ENCODE data around the gene AGAP2. TPM values are rescaled to one million over a fixed set of nuclear protein-coding genes. Genes with fewer than 3 reads are reported as not detected.
"Not testable (repeated sequence)": the region's sequence is repeated elsewhere in the genome, so short reads cannot be mapped to it uniquely, and the experiment has no call there.

Gene AGAP2
- total RNA-seq, 1 experiment from 2014 or later = 11.3 TPM

DNA sequence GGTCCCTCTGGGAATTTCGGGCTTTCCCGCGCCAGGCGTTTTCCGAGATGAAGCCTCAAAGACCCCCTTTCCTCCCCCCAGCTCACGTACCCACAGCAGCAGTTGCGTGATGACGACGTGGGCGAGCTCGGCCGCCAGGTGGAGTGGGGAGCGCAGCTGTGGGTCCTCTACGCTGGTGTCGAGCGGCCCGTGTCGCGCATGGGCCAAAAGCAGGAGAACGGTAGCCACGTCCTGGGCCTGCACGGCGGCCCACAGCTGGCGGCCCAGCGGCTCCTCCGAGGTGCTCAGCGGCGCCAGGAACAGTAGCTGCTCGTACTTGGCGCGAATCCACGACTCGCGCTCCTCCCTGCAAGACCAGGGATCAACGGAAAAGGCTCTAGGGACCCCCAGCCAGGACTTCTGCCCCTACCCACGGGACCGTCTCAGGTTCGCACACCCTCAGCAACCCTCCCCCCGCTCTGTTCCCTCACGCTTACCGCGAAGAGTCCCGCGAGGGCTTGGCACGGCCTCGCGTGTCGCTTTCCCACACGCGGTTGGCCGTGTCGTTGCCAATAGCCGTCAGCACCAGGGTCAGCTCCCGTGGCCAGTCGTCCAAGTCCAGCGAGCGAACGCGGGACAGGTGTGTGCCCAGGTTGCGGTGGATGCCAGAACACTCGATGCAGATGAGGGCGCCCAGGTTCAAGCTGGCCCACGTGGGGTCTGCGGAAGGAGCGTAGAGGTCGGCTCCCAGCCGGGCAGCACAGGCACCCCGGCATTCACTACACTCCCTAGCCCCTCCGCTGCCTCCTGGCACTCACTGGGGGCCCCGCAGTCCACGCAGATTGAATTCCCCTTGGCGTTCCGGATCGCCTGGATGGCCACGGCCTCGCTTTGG is 11.4 kb downstream of the AGAP2 start:
- DNase-seq (ENCODE audit: low spot score) = peak; percentile 38
- in situ Hi-C loops (cut with HindIII; ENCODE audit: low sequenced_read_pairs) = no loop called here

DNA sequence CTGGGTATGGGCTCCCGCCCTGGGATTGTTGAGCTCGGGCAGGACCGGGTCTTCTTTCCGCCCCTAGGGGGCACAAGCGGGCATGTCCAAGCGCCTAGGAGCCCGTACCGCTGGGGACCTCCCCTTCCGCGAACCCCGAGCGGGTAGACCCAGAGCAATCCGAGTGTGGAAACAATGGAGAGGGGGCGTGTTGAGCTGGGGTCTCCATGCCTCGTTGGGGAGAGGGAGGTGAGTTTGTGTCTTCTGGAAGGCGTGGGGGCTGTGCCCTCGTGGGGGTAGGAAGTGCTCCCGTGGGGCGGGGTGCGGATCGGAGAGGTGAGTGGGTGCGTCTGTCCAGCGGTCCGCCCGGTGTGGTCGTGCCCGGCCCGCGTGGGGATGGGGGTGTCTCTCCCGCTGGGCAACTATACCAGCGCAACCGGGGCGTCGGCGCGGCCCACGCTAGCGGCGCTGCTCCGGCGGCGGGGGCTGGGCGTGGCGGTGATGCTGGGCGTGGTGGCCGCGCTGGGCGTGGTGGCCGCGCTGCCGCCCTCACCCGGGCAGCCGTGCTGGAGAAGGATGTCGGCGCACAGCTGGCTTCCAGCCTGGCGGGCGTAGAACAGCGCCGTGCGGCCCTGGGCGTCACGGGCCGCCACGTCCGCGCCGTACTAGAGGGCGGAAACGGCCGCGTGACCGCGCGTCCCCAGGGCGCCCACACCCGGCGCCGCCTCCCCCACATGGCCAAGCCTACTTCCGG is 12.2 kb downstream of the AGAP2 start:
- in situ Hi-C loops (cut with HindIII; ENCODE audit: low sequenced_read_pairs) = no loop called here
- DNase-seq (ENCODE audit: low spot score) = peak; percentile 64

DNA sequence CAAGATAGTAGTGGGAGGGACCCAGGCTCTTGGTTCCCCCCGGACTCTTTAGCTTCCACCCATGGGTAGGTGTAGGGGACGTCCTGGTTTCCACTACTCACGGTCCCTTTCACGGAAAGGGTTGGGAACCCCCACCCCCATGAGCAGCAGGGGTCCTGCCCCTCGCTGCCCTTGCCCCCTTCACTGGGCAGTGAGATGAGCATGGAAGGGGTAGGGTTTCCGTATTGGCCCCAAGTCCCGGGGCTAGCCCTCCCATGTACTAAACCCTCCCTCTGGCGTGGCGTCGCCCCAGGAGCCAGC is 12.7 kb downstream of the AGAP2 start:
- in situ Hi-C loops (cut with HindIII; ENCODE audit: low sequenced_read_pairs) = no loop called here
- DNase-seq (ENCODE audit: low spot score) = no peak

- in situ Hi-C loops (cut with HindIII; ENCODE audit: low sequenced_read_pairs) = no loop called here
- no peak for DNase-seq (ENCODE audit: low spot score)
Observed at GRCh38 chr12:57724936-57725740, 13.4 kb downstream of the AGAP2 start.

DNA sequence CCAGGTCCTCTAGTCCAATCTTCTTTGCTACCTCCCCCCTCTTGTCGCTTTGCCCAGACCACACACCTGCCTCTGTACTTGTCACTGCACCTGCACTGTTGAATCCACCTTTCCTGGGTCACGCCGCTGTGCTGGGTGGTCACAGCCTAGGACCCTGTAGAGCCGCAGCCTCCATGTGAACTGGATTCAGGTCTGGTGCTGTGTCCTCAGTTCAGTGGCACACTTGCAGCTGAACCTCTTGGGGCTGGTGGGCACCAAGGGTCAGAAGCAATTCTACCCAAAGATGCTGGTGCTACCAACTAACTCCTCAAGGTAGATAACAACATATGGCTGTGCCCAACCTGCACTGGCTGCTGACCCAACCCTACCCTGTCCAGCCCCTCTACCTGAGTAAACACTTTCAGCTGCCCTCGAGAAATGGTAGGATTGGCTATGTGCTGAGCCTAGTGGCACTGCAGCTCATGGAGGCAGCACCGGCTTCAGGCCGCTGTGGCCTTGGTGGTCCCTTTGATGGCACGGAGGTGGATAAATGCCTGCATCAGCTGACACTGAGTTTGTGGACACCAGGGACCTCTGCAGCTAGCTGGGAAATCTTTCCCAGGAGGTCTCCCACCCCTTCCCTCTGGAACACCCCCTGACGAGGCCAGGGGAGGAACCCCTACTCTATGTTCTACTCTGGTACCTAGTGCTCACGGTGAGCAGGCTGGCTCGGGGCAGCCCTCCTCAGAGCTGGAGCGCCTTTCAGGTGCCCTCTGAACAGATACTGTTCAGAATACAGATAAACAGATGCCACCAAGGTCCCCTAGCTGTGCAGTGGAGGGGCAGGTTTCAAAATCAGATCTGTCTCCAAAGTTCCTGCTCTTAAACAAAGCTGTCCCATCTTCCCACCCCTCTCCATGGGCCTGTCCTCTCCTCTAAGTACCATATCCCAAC is 14.3 kb downstream of the AGAP2 start:
- DNase-seq (ENCODE audit: low spot score) = no peak
- in situ Hi-C loops (cut with HindIII; ENCODE audit: low sequenced_read_pairs) = no loop called here

DNA sequence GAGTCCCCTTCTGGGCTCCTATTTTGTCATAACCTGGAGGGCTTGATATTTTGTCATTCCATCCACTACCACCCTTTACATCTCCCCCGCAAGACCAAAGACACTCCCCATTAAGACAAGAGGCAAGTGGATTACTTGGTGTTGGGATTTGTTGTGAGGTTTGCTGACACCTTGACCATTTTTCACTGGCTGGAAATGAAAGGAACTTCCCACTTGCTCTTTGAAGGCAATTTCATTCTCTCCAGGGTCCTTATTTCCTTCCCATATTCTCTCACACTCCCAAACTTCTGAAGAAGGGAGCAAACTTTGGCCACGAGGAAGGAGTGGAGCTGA is 14.9 kb downstream of the AGAP2 start:
- in situ Hi-C loops (cut with HindIII; ENCODE audit: low sequenced_read_pairs) = no loop called here

GRCh38 chr12:57722716-57723629 is 15.6 kb downstream of the AGAP2 start:
- in situ Hi-C loops (cut with HindIII; ENCODE audit: low sequenced_read_pairs) = no loop called here
- peak; percentile 38 for DNase-seq (ENCODE audit: low spot score)

More for the DNA sequence above, 14.9 kb downstream of the AGAP2 start:
- DNase-seq (ENCODE audit: low spot score) = peak; percentile 18

- DNase-seq (ENCODE audit: low spot score); in situ Hi-C loops (cut with HindIII; ENCODE audit: low sequenced_read_pairs): not testable (repeated sequence)
Observed at GRCh38 chr12:57721846-57722608, 16.5 kb downstream of the AGAP2 start.

DNA sequence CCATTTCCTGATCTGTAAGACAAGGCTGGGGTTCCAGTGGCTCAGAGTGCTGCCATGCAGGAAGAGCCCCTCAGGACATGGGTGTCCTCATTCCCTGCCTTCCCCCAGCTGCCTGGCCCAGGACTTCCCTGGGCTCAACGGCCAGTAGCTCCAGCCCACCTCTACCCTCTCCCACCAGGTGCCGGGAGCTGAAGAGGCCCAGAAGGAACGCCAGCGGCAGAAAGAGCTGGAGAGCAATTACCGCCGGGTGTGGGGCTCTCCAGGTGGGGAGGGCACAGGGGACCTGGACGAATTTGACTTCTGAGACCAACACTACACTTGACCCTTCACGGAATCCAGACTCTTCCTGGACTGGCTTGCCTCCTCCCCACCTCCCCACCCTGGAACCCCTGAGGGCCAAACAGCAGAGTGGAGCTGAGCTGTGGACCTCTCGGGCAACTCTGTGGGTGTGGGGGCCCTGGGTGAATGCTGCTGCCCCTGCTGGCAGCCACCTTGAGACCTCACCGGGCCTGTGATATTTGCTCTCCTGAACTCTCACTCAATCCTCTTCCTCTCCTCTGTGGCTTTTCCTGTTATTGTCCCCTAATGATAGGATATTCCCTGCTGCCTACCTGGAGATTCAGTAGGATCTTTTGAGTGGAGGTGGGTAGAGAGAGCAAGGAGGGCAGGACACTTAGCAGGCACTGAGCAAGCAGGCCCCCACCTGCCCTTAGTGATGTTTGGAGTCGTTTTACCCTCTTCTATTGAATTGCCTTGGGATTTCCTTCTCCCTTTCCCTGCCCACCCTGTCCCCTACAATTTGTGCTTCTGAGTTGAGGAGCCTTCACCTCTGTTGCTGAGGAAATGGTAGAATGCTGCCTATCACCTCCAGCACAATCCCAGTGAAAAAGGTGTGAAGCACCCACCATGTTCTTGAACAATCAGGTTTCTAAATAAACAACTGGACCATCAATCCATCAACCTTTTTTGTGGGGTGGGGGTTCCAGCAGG is 17.6 kb downstream of the AGAP2 start:
- DNase-seq (ENCODE audit: low spot score) = no peak
- in situ Hi-C loops (cut with HindIII; ENCODE audit: low sequenced_read_pairs) = no loop called here

DNA sequence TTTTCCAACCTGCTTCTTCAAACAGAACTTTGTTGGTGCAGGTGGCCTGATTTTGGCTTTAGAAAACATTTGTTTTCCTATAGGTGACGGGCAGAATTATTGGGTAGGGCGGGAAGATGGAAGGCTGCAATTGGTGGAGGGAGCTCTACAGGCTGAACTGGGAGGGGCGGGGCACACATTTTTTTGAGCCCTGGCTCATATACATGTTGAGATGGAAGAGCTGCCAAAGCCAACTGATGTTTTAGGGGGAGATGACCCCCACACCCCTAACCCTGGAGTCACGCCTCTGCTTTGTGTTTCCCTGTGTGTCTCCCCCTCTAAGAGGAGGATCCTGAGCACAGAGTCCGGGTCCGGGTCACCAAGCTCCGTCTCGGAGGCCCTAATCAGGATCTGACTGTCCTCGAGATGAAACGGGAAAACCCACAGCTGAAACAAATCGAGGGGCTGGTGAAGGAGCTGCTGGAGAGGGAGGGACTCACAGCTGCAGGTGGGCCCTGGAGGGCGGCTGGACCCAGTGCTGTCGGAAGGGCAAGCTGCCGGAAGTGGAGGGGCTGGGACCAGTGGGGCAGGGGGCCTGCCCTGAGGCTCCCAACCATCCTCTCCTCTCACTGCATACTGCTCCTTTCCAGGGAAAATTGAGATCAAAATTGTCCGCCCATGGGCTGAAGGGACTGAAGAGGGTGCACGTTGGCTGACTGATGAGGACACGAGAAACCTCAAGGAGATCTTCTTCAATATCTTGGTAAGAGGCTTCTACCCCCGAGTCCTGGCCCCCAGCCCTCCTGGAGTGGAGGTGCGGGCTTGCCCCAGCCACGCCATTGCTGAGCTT is 18.6 kb downstream of the AGAP2 start:
- in situ Hi-C loops (cut with HindIII; ENCODE audit: low sequenced_read_pairs) = no loop called here
- DNase-seq (ENCODE audit: low spot score) = no peak

DNA sequence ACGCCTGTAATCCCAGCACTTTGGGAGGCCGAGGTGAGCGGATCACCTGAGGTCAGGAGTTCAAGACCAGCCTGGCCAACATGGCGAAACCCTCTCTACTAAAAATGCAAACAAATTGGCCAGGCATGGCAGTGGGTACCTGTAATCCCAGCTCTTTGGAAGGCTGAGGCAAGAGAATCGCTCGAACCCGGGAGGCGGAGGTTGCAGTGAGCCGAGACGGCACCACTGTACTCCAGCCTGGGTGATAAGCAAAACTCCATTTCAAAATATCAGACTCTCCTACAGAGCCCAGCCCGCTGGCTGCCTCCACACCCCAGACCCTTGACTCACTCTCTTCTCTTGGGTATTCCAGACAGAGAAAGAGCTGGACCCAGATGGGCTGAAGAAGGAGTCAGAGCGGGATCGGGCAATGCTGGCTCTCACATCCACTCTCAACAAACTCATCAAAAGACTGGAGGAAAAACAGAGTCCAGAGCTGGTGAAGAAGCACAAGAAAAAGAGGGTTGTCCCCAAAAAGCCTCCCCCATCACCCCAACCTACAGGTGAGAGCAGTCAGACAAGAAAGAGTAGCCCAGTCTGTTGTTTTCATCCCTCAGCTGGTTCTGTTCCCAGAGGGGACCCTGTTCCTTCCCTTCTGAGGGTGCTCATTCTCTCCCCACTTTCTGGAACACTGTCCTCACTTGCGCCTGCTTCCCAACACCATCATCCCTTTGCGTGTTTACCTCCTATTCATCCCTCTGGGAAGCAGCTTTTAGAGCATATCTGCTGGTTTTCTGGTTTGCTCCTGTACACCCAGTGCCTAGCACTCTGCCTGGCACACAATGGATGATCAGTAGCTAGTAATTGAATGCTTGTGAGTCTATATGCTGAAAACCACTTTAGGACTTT is 19.7 kb downstream of the AGAP2 start:
- in situ Hi-C loops (cut with HindIII; ENCODE audit: low sequenced_read_pairs) = no loop called here

DNA sequence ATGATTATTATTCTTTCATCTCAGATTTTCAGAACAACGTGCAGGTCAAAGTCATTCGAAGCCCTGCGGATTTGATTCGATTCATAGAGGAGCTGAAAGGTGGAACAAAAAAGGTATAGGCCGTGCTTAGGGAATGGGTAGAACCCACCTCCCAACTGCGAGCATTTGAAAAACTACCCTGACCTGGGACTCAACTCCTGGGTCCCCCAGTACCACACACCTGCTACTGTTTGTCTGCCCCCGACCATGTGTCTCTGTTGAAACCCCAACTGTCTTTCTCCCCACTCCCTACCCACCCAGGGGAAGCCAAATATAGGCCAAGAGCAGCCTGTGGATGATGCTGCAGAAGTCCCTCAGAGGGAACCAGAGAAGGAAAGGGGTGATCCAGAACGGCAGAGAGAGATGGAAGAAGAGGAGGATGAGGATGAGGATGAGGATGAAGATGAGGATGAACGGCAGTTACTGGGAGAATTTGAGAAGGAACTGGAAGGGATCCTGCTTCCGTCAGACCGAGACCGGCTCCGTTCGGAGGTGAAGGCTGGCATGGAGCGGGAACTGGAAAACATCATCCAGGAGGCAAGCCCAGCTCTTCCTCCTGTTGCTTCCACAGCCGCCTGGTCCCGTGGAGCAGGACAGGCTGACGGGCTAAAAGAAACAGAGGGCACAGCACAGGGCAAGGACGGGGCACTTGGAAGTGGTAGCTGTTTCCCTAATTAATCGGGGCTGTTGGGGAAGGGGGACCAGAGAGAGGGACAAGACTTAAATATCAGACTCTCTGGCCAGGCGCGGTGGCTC is 20.5 kb downstream of the AGAP2 start:
- DNase-seq (ENCODE audit: low spot score) = no peak
- in situ Hi-C loops (cut with HindIII; ENCODE audit: low sequenced_read_pairs) = no loop called here

More for the DNA sequence above, 19.7 kb downstream of the AGAP2 start:
- no peak for DNase-seq (ENCODE audit: low spot score)

DNA sequence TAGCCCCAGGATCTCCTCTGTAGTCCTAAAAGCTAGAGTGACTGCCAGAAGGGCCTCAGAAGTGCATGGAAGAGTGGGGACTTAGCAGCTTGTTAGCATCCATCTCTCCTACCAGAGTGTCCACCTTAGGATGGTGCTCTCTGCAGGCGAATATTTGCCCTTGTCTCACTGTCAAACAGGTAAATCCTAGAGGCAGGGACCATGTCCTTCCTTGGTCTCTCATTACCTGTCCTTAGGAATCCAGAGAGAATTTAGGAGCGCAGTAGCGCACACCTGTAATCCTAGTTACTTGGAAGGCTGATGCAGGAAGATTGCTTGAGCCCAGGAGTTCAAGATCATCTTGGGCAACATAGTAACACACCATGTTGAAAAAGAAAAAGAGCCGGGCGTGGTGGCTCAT is 21.4 kb downstream of the AGAP2 start:
- DNase-seq (ENCODE audit: low spot score) = no peak
- in situ Hi-C loops (cut with HindIII; ENCODE audit: low sequenced_read_pairs) = no loop called here

DNA sequence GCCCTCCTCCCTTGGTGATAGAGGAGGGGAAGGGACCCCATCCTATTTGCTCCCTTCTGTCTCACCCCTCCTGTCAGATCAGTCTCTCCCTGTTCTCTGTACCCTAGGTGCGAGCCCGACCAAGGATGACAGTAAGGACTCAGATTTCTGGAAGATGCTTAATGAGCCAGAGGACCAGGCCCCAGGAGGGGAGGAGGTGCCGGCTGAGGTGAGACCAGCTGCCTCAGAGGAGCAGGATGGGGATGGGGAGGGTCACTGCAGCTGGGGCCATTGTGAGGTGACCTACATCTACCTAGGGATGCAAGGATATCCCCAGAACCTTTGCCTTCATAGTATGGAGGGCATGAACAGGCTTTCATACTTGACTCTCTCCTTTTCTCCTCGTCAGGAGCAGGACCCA is 22.2 kb downstream of the AGAP2 start:
- in situ Hi-C loops (cut with HindIII; ENCODE audit: low sequenced_read_pairs) = no loop called here

More for the DNA sequence above, 22.2 kb downstream of the AGAP2 start:
- DNase-seq (ENCODE audit: low spot score) = no peak
